Embryonic facial prominence (tissue), 1 donor: Measurements from ENCODE around the gene ANKDD1A.

Experiments used
- DNase-seq: peaks from one replicate; pipeline ENCODE4 v3.0.0-alpha.2; 2016; ENCODE audit errors: extremely low spot score

Gene ANKDD1A

DNA sequence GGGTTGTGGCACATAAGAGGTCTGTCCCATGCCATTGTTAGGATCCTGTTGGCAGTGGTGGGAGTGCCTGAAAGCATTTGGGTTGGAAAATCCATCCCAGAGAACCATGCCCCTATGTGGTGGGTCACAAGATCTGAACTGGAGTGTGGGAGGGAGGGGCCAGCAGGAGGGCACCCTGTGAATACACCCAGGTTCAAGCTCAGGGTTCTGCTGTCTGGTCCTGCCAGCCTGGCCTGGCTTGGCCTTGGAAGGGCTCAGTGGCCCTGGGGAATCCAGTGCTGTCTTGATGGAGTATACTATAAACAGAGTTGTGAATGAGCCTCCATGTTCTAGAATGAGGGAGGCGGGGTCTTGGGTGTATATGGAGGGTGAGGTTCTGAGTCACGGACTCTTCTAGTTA, 11.8 kb downstream of the ANKDD1A start:
- DNase-seq, result no peak

DNA sequence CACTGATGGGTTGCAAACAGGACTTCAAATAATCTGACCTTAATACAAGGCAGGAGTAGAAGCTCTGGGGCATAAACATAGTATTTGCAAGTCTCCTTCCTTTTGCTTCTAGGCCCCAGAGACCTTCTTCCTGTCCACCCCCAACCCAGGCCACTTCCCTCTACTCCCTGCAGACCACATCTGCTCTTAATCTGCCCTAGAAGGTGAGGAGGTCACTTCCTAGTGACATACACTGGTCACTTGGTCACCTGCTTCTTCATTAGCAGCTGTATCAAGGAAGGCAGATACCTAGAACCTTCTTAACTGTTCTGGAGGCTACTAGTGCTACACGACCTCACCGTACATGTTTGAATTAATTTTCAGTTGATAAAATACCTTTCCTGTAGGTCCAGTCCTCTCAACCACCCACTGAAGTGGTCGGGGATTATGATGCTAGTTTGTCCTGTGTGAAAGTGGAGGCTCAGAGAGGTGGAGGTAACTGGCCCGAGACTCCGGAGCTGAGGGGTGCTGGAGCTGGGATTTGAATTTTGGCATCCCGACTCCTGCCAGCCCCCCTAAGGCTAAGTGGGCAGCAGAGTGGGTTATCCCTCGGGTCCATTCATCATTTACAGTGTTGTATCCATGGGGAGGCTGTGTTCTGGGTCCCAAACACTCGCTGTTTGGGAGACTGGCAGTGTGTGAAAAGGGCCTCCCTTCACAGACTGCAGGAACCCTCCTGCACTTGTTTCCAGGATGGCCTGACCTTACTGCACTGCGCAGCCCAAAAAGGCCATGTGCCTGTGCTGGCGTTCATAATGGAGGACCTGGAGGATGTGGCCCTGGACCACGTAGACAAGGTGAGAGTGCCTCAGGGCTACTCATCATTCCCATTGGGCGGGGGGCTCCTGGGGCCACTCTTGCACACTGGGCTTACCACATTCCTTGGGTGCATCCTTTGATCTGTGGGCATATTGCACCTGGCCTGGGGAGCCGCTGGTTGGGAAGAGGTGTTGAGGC, 13.9 kb downstream of the ANKDD1A start:
- no peak for DNase-seq

DNA sequence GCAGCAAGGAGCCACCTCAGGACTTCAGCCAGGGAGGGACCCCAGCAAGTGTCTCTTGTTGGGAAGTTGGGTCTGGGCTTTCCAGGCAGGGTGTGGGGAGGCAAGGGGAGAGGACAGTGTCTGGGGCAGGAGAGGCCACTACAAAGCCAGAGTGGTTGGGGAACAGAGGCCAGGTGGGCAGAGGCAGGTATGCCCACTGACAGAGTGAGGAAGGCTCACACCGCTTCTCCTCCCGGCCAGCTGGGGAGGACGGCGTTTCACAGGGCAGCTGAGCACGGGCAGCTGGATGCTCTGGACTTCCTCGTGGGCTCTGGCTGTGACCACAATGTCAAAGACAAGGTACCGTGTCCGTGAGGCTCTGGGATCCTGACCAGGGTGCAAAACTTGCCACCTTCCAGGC, 15.0 kb downstream of the ANKDD1A start:
- DNase-seq, result no peak

DNA sequence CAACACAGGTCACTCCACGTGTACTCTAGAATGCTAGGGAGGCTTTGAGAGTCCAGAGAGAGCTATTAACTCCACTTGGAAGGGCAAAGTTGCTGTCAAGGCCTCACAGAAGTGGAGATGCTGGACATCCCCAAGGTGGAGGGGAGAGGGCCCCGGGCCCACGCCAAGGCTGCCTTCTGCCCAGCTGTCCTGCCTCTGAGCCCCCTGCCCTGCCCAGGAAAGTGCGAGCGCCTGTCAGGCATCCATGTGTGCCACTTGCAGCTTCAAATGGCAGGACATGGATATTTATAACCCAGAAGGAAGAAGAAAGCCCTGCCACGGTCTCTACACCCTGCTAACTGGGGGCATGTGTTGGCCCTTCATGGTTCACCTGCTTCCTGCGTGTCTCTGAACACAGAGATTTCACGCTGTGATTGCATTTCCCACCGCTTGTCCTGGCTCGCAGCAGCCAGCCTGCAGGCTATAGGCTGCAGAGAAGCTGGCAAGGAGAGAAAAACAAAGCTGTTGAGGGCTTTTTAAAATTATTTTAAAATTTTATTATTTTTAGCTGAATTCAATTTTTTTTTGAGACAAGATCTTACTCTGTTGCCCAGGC, 17.0 kb downstream of the ANKDD1A start:
- no peak for DNase-seq

DNA sequence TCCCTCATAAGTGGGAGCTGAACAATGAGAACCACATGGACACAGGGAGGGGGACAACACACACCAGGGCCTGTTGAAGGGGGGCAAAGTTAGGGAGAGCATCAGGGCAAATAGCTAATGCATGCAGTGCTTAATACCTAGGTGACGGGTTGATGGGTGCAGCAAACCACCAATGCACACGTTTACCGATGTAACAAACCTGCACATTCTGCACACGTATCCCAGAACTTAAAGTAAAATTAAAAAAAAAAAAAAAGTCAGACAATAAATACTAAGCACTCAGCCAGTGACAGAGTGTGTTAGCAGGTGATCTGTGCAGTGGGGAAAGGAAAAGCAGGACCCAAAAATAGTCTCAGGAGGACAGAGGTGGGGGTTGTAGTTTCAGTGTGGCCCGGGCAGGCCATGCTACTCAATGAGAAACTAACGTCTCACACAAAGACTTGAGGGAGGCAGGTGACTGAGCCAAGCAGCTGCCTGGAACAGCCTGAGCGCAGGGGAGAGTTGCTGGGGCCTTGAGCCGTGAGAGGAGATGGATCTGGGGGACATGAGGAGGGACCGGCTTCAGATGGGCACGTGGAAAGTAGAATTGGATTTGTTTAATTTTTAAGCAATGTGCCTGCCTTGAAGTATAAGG, 18.4 kb downstream of the ANKDD1A start:
- DNase-seq, result no peak

DNA sequence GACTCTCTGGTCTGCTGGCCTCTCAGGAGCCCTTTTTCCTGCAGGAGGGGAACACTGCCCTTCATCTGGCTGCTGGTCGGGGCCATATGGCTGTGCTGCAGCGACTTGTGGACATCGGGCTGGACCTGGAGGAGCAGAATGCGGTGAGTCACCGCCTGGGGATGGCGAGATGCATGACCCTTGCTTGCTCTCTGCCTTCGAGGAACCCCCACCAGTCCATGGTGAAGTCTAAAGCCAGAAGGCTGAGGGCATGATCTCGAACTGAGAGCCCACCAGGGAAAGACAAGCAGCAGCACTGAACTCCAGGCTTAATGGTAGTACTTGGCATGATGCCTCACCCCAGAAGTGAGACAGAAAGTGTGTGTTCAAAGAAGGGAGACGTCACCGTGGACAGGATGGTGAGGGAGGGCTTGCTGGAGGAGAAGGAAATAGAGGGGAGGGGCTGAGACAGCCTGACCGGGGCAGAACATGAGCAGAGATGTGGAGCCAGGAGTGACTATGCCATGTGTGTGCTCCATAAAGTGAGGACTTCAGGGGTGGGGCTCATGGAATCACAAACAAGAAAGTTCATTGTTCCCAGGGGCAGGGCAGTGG, 19.2 kb downstream of the ANKDD1A start:
- no peak for DNase-seq

DNA sequence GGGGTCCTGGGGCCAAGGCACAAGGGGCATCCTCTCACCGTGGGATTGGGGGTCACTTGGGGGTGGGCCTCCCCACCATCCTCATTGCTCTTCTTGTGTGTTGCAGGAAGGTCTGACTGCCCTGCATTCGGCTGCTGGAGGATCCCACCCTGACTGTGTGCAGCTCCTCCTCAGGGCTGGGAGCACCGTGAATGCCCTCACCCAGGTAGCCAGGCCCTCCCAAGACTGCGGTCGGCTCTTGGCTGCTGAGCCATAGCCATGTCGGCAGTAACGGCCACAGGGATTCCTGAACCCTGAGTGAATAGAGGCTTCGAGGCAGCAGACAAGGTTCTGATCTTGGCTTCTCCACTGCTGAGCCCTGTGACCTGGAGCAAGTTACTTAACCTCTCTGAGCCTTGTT, 19.7 kb downstream of the ANKDD1A start:
- DNase-seq, result no peak

GRCh38 chr15:64934023-64934422, 22.3 kb downstream of the ANKDD1A start:
- no peak for DNase-seq

- no peak for DNase-seq
These were observed 26.5 kb downstream of the ANKDD1A start for GRCh38 chr15:64938192-64938591.

DNA sequence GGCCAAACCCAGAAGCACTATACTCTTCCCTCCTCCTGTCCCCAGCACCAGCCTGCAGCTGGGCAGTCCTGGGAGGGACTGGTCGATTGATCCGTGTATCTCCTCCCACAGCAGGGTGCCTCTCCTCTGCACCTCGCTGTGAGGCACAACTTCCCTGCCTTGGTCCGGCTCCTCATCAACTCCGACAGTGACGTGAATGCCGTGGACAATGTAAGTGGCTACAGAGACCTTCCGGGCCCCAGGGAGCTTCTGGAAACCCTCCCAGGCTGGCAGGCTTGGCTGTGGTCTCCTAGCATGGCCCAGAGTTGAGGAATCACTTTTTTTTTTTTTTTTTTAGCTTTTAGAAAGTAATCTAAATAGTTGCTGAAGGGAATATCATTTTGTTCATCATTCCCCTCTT, 30.7 kb downstream of the ANKDD1A start:
- DNase-seq, result no peak

- DNase-seq, result no peak
These were observed 32.0 kb downstream of the ANKDD1A start for GRCh38 chr15:64943512-64944225.

DNA sequence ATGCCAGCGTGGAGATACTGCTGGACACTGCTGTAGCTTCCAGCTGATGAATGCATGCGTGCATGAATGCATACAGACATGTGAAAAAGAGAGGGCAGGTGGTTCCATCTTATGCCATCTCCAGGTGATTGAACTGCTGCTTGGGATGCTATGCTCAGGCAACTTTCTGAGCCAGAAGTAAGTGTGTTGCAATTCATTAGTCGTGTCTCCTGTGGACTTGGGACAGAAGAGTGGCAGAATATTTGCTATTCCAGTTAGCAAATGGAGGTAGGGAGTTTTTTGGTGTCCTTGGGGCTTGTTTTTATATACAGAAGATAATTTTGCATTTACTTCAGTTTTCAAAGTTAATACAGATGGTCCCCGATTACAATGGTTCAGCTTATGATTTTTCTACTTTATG, 33.3 kb downstream of the ANKDD1A start:
- DNase-seq, result no peak

GRCh38 chr15:64947211-64947610, 35.5 kb downstream of the ANKDD1A start:
- no peak for DNase-seq

- no peak for DNase-seq
These were observed 37.2 kb downstream of the ANKDD1A start for GRCh38 chr15:64948916-64949315.

- DNase-seq, result no peak
These were observed 37.9 kb downstream of the ANKDD1A start for GRCh38 chr15:64949383-64950186.

- DNase-seq, result no peak
These were observed 39.2 kb downstream of the ANKDD1A start for GRCh38 chr15:64950888-64951287.

DNA sequence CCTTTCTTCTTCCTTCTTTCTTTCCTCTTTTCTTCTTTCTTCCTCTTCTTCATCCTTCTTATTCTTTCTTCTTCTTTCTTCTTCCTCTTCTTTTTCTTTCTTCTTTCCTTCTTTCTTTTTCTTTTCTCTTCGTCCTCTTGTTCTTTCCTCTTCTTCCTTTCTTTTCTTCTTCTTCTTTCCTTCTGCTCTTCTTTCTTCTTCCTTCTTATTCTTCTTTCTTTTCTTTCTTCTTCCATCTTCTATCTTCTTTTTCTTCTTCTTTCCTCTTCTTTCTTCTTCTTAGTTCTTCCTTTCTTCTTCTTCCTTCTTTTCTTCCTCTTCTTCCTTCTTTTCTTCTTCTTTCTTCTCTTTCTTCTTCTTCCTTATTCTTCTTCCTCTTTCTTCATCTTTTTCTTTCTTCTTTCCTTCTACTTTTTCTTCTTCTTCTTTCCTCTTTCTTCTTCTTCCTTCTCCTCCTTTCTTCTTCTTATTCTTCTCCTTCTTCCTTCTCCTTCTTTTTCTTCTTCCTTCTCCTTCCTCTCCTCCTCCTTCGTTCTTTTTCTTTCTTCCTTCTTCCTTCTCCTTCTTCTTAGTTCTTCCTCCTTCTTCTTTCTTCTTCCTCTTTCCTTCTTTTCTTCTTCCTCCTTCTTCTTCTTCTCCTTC, 40.2 kb downstream of the ANKDD1A start:
- no peak for DNase-seq

GRCh38 chr15:64954395-64954794, 42.7 kb downstream of the ANKDD1A start:
- DNase-seq, result no peak

GRCh38 chr15:64959128-64959527, 47.4 kb downstream of the ANKDD1A start:
- no peak for DNase-seq

DNA sequence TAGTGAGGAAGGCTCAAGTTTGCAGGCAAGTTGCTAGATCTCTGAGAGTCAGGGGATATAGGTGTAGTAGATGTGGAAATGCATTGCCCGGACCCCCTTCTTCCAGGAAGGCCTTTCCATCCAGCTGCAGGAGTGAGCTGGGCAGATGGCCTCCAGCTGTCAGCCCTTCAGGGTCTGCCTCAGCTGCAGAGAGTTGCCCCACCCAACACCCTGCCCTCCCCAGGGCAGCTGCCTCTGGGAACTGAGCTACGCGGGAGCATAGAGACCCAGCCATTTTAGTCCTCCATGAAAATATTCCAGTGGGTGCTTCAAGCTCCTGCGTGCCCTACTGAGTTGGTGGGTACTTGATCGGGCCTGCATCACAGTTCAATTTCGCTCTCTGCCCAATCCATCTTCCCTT, 48.5 kb downstream of the ANKDD1A start:
- no peak for DNase-seq
